ENCODE data around the gene KRT73. TPM values are rescaled to one million over a fixed set of nuclear protein-coding genes. Genes with fewer than 3 reads are reported as not detected.
A peak's percentile ranks its signal among the peaks of the same experiment; 100 is the strongest.

KRT73 gene
- total RNA-seq, 6 donors from 2014 or later, result 0.15 to 0.55 TPM; not detected in 4

DNA sequence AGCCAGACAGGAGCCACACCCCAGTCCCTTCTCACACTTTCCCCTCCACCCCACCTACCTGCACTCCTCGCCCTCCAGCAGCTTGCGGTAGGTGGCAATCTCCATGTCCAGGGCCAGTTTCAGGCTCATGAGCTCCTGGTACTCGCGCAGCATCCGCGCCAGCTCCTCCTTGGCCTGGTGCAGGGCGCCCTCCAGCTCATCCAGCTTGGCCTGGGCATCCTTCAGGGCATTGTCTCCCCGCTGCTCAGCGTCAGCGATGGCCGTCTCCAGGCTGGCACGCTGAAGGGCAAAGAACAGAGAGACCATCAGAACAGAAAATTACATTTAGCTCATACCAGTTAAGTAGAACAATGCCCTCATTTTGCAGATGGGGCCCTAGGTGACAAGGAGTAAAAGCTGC, 50.2 kb downstream of the KRT73 start:
- WGBS, 2 donors, result 93 to 96% methylated on average over 12 of the region's 12 CpGs

DNA sequence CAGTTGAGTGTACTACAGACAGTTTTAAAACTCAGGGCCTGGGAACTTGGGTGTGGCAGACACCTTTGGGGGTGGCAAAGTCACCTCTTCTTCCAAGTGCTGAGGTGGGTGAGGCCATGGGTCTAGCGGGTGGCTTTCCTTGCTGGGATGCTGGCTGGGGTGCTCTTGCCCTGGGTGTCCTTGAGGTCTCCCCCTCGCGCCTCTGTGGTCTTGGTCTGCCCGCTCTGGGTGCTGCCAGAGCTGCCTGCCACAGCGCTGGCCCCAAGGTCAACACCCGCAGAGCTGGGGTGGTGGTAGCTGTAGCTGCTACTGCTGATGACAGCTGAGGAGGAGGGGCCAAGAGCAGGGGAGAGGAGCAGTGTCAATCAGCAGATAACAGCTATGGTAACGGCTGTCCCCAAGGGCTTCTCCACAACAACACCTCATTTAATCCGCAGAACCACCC, 51.5 kb downstream of the KRT73 start:
- DNase-seq (no peak), ATAC-seq (ENCODE audit: low FRiP score in 2 of 2) (peak in 1 of 2 donors; percentile 21)
- peaks cover 0 to 13% (median 1%) of the 10 kb centered on the region in 4 donors for H3K27me3 ChIP-seq
- H3K4me3 ChIP-seq, result no peak overlapping the region
- TF ChIP-seq POLR2AphosphoS5 (IDR thresholded peaks at IDR 0.05), result no peak
- TF ChIP-seq CTCF (IDR thresholded peaks at IDR 0.05), result no peak
- no peak for TF ChIP-seq POLR2A (IDR thresholded peaks at IDR 0.05)
- no peak for TF ChIP-seq EP300 (IDR thresholded peaks at IDR 0.05)
- H3K9me3 ChIP-seq, result no peaks in the 10 kb centered on the region
- no peaks in the 10 kb centered on the region for H3K36me3 ChIP-seq
- no peak overlapping the region for H3K27ac ChIP-seq
- no peaks in the 10 kb centered on the region for H3K4me1 ChIP-seq
- 60 to 66% methylated on average over 5 to 8 of the region's 8 CpGs for WGBS, 2 donors

More for the DNA sequence above, 50.2 kb downstream of the KRT73 start:
- DNase-seq (no peak), ATAC-seq (ENCODE audit: low FRiP score in 2 of 2) (no peak)
- no peaks in the 10 kb centered on the region for H3K4me1 ChIP-seq
- no peaks in the 10 kb centered on the region for H3K9me3 ChIP-seq
- no peak overlapping the region for H3K27ac ChIP-seq
- peaks cover 0 to 10% (median 1%) of the 10 kb centered on the region in 4 donors for H3K27me3 ChIP-seq
- H3K36me3 ChIP-seq, result no peaks in the 10 kb centered on the region
- TF ChIP-seq CTCF (IDR thresholded peaks at IDR 0.05), result no peak
- TF ChIP-seq EP300 (IDR thresholded peaks at IDR 0.05), result no peak
- TF ChIP-seq POLR2AphosphoS5 (IDR thresholded peaks at IDR 0.05), result no peak
- TF ChIP-seq POLR2A (IDR thresholded peaks at IDR 0.05), result no peak
- H3K4me3 ChIP-seq, result no peak overlapping the region

- H3K27me3 ChIP-seq, result peaks cover 0 to 13% (median 3%) of the 10 kb centered on the region in 4 donors
- ATAC-seq (ENCODE audit: low FRiP score in 2 of 2), result no peak
- H3K36me3 ChIP-seq, result no peaks in the 10 kb centered on the region
- no peaks in the 10 kb centered on the region for H3K4me1 ChIP-seq
- 57 to 60% methylated on average over 1 of the region's 1 CpG for WGBS, 2 donors
- no peak overlapping the region for H3K4me3 ChIP-seq
- no peak overlapping the region for H3K27ac ChIP-seq
- no peak for DNase-seq
- no peaks in the 10 kb centered on the region for H3K9me3 ChIP-seq
- no peak for TF ChIP-seq CTCF (IDR thresholded peaks at IDR 0.05)
- no peak for TF ChIP-seq POLR2A (IDR thresholded peaks at IDR 0.05)
- TF ChIP-seq EP300 (IDR thresholded peaks at IDR 0.05), result no peak
- no peak for TF ChIP-seq POLR2AphosphoS5 (IDR thresholded peaks at IDR 0.05)
Measured at GRCh38 chr12:52564582-52564981, 53.8 kb downstream of the KRT73 start.

DNA sequence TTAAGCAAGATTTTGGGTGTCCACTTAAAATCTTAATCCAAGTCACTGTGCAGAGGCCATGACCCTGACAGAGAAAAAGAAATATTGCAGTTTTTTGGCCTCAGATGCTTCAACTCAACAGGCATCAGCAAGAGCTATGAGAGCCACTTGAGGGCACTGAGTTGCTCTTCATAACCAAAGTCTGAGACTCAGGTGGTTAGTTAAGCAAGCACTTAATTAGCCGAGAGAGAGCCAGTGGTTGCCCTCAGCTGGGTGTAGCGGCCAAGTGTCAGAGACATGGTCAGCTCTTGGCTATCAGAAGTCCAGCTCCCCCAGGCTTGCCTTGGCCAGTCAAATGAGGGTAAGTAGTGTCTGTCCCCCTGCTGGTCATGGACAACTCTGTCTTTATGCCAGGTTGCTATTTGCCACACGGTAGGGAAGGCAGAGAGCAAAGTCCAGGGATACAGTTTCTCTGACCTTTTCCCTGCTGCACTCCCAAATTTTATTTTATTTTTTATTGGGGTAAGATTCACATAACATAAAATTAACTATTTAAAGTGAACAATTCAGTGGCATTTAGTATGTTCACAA, 56.4 kb downstream of the KRT73 start:
- Histone ChIP-seq H3K4me1 (no peaks in the 10 kb centered on the region), H3K9me3 (no peaks in the 10 kb centered on the region), H3K27me3 (peaks cover 0 to 13% (median 4%) of the 10 kb centered on the region in 4 donors), H3K36me3 (no peaks in the 10 kb centered on the region), H3K27ac (no peak overlapping the region), H3K4me3 (no peak overlapping the region)
- peak in 1 of 2 donors; percentile 9 for ATAC-seq (ENCODE audit: low FRiP score in 2 of 2)
- peak in 1 of 2 donors; percentile 47 for DNase-seq
- TF ChIP-seq CTCF (IDR thresholded peaks at IDR 0.05), result peak in 2 of 6 experiments; percentile 25 to 43
- no peak for TF ChIP-seq POLR2AphosphoS5 (IDR thresholded peaks at IDR 0.05)
- WGBS, 2 donors, result 45 to 54% methylated on average over 3 of the region's 3 CpGs

DNA sequence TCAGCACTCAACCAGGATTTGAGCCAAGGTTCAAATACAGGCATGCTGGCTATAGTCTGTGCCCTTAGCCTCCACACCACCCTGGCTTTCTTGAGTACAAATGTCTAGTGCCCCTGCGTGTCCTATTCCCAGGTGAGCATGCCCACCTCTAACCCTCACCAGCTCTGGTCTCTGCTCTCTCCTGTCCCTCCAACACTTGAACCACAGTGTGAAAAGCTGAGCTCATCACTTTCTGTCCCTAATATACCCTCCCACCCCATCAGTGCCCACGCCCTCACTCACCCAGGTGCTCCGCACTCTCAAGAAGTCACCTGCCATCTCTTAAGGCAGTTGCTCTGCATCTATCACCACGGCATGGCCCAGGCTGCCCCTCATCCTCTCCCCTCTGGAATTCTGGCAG, 58.4 kb downstream of the KRT73 start:
- ATAC-seq (ENCODE audit: low FRiP score in 2 of 2) (no peak), DNase-seq (no peak)
- WGBS, 2 donors, result 74 to 85% methylated on average over 4 of the region's 4 CpGs
- no peak for TF ChIP-seq POLR2AphosphoS5 (IDR thresholded peaks at IDR 0.05)
- TF ChIP-seq CTCF (IDR thresholded peaks at IDR 0.05), result no peak
- no peak for TF ChIP-seq EP300 (IDR thresholded peaks at IDR 0.05)
- TF ChIP-seq POLR2A (IDR thresholded peaks at IDR 0.05), result no peak
- no peaks in the 10 kb centered on the region for H3K4me1 ChIP-seq
- H3K9me3 ChIP-seq, result no peaks in the 10 kb centered on the region
- H3K4me3 ChIP-seq, result no peak overlapping the region
- no peaks in the 10 kb centered on the region for H3K36me3 ChIP-seq
- H3K27me3 ChIP-seq, result peaks cover 0 to 13% (median 4%) of the 10 kb centered on the region in 4 donors
- H3K27ac ChIP-seq, result no peak overlapping the region
